GM12878 (cell line): ENCODE data around the gene PLEKHG2. TPM values are rescaled to one million over a fixed set of nuclear protein-coding genes. Genes with fewer than 3 reads are reported as not detected.

Source experiments
- EGR1 ChIP-seq, 2 experiments: IDR thresholded peaks; 1 replicate in 1 of 2; 2 replicates in 1 of 2; pipeline ENCODE4 v1.6.1; 2011 to 2012; ENCODE audit warnings: low read depth in 2 of 2, low read length in 2 of 2, borderline replicate concordance in 1 of 2, mild to moderate bottlenecking in 1 of 2, moderate library complexity in 1 of 2
- FOS ChIP-seq: IDR thresholded peaks from 3 replicates; pipeline ENCODE4 v1.6.1; 2011; ENCODE audit warnings: borderline replicate concordance; ENCODE audit not compliant: insufficient read length; ENCODE audit errors: extremely low read depth
- FOXK2 ChIP-seq: fragments of 450-650 bp; IDR thresholded peaks from 2 replicates; pipeline ENCODE4 v1.6.1; 2017; ENCODE audit warnings: mild to moderate bottlenecking, moderate library complexity
- HDGF ChIP-seq: fragments of 450-650 bp; IDR thresholded peaks from 2 replicates; pipeline ENCODE4 v1.6.1; 2016; ENCODE audit warnings: antibody characterized with exemption
- PKNOX1 ChIP-seq: fragments of 450-650 bp; IDR thresholded peaks from 2 replicates; pipeline ENCODE4 v1.6.1; 2016; ENCODE audit warnings: mild to moderate bottlenecking
- SKIL ChIP-seq: fragments of 450-650 bp; IDR thresholded peaks from 2 replicates; pipeline ENCODE4 v1.6.1; 2017; ENCODE audit warnings: mild to moderate bottlenecking, low read depth, inconsistent platforms; ENCODE audit not compliant: poor library complexity, severe bottlenecking
- SMAD1 ChIP-seq: fragments of 450-650 bp; IDR thresholded peaks from 2 replicates; pipeline ENCODE4 v1.6.1; 2018; ENCODE audit warnings: mild to moderate bottlenecking, low read depth; ENCODE audit not compliant: partially characterized antibody
- SMARCA5 ChIP-seq: fragments of 450-650 bp; IDR thresholded peaks from 2 replicates; pipeline ENCODE4 v1.6.1; 2017; ENCODE audit warnings: mild to moderate bottlenecking
- TARDBP ChIP-seq: IDR thresholded peaks from 2 replicates; pipeline ENCODE4 v1.6.1; 2016; ENCODE audit warnings: borderline replicate concordance
- ZBTB11 ChIP-seq: fragments of 450-650 bp; formaldehyde crosslinking; IDR thresholded peaks from 2 replicates; pipeline ENCODE4 v1.5.0; 2022; ENCODE audit warnings: mild to moderate bottlenecking, missing genetic modification characterization
- ZNF622 ChIP-seq: fragments of 450-650 bp; IDR thresholded peaks from 2 replicates; pipeline ENCODE4 v1.6.1; 2017; ENCODE audit warnings: mild to moderate bottlenecking, inconsistent platforms
- polyA plus RNA-seq, 11 experiments: library from polyadenylated mRNA; depleted of rRNA in 4 of 11; unstranded in 6 of 11; stranded (reverse) in 5 of 11; fragments of >200 nt; fragmentation: Nextera tagmentation in 4 of 11; fragmentation: Illumina TruSeq in 1 of 11; extraction: Ambion mirVana in 4 of 11; extraction: Trizol in 1 of 11; gene quantifications; 1 replicate in 1 of 11; 2 replicates in 10 of 11; pipeline versions ENCODE4 v1.2.1 to v1.2.3, GENCODE V29; 2011 to 2016; ENCODE audit warnings: inconsistent platforms in 2 of 11, missing spikeins in 2 of 11, low read depth in 1 of 11
- total RNA-seq, 4 experiments: library from RNA; depleted of rRNA in 3 of 4; stranded (reverse); fragments of >200 nt in 3 of 4; fragmentation: Illumina TruSeq in 1 of 4; extraction: Trizol in 1 of 4; gene quantifications; 2 replicates each; pipeline versions ENCODE4 v1.2.1 to v1.2.3, GENCODE V29; 2013 to 2021
- TF ChIP-seq, protein P1 (sequence below): IDR thresholded peaks from 2 replicates; pipeline ENCODE4 v1.6.1; 2012; ENCODE audit warnings: low read depth, low read length, improper control_type of control experiment
- TF ChIP-seq, protein P2 (sequence below): IDR thresholded peaks from 2 replicates; pipeline ENCODE4 v1.6.1; 2011; ENCODE audit warnings: borderline replicate concordance, low read depth, mild to moderate bottlenecking, moderate library complexity, low read length; ENCODE audit not compliant: insufficient read depth, poor library complexity, severe bottlenecking
- TF ChIP-seq, protein P3 (sequence below): fragments of 450-650 bp; IDR thresholded peaks from 2 replicates; pipeline ENCODE4 v1.6.1; 2016; ENCODE audit warnings: mild to moderate bottlenecking, moderate library complexity, borderline replicate concordance

The PLEKHG2 gene
- total and polyA plus RNA-seq, 10 of the 15 experiments (the other 5 are each of a cell fraction or from before 2014, with no cell fraction given): 3.0 to 62.5 (median 17.2) TPM

- TF ChIP-seq SKIL: peak; percentile 17
- TF ChIP-seq TARDBP: no peak
- no peak for TF ChIP-seq FOS
- TF ChIP-seq FOXK2: no peak
- TF ChIP-seq EGR1 (IDR thresholded peaks at IDR 0.05; ENCODE audit: borderline replicate concordance in 1 of 2, low read depth in 2 of 2, low read length in 2 of 2): peak in 1 of 2 experiments; percentile 92; a peak in 2 of 3 replicates
- TF ChIP-seq, protein P1, sequence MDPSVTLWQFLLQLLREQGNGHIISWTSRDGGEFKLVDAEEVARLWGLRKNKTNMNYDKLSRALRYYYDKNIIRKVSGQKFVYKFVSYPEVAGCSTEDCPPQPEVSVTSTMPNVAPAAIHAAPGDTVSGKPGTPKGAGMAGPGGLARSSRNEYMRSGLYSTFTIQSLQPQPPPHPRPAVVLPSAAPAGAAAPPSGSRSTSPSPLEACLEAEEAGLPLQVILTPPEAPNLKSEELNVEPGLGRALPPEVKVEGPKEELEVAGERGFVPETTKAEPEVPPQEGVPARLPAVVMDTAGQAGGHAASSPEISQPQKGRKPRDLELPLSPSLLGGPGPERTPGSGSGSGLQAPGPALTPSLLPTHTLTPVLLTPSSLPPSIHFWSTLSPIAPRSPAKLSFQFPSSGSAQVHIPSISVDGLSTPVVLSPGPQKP: peak; percentile 78
- no peak; the same call in 1 of the 2 replicates for TF ChIP-seq ZBTB11 (CRISPR knock-in tag)
- TF ChIP-seq, protein P2, sequence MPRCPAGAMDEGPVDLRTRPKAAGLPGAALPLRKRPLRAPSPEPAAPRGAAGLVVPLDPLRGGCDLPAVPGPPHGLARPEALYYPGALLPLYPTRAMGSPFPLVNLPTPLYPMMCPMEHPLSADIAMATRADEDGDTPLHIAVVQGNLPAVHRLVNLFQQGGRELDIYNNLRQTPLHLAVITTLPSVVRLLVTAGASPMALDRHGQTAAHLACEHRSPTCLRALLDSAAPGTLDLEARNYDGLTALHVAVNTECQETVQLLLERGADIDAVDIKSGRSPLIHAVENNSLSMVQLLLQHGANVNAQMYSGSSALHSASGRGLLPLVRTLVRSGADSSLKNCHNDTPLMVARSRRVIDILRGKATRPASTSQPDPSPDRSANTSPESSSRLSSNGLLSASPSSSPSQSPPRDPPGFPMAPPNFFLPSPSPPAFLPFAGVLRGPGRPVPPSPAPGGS: peak; percentile 62
- TF ChIP-seq, protein P3, sequence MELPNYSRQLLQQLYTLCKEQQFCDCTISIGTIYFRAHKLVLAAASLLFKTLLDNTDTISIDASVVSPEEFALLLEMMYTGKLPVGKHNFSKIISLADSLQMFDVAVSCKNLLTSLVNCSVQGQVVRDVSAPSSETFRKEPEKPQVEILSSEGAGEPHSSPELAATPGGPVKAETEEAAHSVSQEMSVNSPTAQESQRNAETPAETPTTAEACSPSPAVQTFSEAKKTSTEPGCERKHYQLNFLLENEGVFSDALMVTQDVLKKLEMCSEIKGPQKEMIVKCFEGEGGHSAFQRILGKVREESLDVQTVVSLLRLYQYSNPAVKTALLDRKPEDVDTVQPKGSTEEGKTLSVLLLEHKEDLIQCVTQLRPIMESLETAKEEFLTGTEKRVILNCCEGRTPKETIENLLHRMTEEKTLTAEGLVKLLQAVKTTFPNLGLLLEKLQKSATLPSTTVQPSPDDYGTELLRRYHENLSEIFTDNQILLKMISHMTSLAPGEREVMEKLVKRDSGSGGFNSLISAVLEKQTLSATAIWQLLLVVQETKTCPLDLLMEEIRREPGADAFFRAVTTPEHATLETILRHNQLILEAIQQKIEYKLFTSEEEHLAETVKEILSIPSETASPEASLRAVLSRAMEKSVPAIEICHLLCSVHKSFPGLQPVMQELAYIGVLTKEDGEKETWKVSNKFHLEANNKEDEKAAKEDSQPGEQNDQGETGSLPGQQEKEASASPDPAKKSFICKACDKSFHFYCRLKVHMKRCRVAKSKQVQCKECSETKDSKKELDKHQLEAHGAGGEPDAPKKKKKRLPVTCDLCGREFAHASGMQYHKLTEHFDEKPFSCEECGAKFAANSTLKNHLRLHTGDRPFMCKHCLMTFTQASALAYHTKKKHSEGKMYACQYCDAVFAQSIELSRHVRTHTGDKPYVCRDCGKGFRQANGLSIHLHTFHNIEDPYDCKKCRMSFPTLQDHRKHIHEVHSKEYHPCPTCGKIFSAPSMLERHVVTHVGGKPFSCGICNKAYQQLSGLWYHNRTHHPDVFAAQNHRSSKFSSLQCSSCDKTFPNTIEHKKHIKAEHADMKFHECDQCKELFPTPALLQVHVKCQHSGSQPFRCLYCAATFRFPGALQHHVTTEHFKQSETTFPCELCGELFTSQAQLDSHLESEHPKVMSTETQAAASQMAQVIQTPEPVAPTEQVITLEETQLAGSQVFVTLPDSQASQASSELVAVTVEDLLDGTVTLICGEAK: peak; percentile 66; the same call in 1 of the 2 replicates
- TF ChIP-seq HDGF: no peak
- no peak for TF ChIP-seq PKNOX1
- peak; percentile 89; the same call in 1 of the 2 replicates for TF ChIP-seq SMARCA5
- TF ChIP-seq SMAD1: peak; percentile 73
- no peak for TF ChIP-seq ZNF622
Observed at GRCh38 chr19:39409208-39410016, 3.1 kb upstream of the PLEKHG2 start (continued).
